A172 (cell line): ENCODE measurements around the gene POLR3B. TPM values are rescaled to one million over a fixed set of nuclear protein-coding genes. Genes with fewer than 3 reads are reported as not detected.
"Not testable (repeated sequence)": the region's sequence is repeated elsewhere in the genome, so short reads cannot be mapped to it uniquely, and the experiment has no call there.

Experiments
- DNase-seq: peaks from one replicate; pipeline ENCODE4 v3.0.0-alpha.2; 2015; ENCODE audit warnings: low spot score
- total RNA-seq: library from RNA; depleted of rRNA; stranded (reverse); fragments of >200 nt; shearing (Covaris generic); gene quantifications from 2 replicates; pipeline ENCODE4 v1.2.3, GENCODE V29; 2014

Gene POLR3B
- total RNA-seq, 1 experiment from 2014 or later, result 7.2 TPM

DNA sequence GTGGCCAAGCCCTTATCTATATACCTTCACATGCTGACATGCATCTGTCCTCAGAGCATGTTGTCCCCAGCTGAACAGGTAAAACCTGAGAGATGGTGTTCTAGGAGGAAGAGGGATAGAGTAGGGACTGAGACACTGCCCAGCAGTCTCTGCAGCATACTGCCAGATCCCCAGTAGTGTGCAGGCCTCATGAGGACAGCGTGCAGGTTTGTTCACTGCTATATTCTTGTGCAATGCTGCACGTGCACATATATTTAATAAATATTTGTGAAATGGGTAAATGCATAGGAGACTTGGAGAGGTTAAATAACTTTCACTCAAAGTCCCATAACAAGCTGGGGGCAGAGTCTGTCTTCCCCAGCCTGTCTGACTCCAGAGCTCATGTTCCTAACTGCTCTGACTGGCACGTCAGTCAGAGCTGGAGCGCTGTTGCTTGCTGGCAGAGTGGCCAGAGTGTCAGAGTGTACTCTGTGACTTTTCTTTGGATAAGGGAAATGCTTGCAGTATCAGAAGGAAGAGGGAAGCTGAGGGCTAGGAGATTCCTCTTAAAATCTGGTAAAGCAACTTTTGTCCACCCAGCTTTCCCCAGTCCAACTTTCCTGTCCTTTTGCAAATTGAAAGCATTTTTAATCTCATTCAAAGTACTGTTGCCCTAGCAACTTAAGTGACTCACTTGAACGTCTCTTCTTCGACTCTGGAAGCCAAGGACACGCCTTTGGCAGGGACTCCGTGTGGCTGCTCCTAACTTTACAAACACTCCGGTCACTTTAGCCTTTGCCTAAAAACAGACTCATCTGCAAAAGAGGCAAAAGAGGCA lies 14.9 kb upstream of the POLR3B start:
- DNase-seq, result peak; percentile 47

- DNase-seq, result no peak
Measured at GRCh38 chr12:106343214-106343528, 14.4 kb upstream of the POLR3B start.

GRCh38 chr12:106344131-106344530 lies 13.4 kb upstream of the POLR3B start:
- DNase-seq, result no peak

DNA sequence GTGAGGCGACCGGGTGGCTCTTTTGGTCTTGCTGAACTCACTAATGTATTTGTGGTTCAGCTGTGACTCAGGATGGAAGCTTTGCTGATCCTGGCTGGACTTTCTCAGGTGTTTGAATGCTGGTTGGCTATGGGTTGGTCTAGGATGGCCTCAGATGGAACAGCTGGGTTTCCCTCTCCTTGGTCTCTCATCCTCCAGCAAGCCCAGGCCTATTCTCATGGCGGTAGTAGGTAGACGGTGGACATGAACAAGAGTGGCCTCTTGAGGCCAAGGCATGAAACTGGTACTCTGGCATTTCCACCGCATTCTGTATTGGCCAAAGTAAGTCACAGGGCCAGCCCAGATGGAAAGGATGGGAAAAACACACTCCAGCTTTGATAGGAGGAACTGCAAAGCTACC lies 11.8 kb upstream of the POLR3B start:
- peak; percentile 43 for DNase-seq

- DNase-seq, result no peak
Measured at GRCh38 chr12:106348411-106348810, 9.1 kb upstream of the POLR3B start.

- no peak for DNase-seq
Measured at GRCh38 chr12:106353175-106353574, 4.4 kb upstream of the POLR3B start.

DNA sequence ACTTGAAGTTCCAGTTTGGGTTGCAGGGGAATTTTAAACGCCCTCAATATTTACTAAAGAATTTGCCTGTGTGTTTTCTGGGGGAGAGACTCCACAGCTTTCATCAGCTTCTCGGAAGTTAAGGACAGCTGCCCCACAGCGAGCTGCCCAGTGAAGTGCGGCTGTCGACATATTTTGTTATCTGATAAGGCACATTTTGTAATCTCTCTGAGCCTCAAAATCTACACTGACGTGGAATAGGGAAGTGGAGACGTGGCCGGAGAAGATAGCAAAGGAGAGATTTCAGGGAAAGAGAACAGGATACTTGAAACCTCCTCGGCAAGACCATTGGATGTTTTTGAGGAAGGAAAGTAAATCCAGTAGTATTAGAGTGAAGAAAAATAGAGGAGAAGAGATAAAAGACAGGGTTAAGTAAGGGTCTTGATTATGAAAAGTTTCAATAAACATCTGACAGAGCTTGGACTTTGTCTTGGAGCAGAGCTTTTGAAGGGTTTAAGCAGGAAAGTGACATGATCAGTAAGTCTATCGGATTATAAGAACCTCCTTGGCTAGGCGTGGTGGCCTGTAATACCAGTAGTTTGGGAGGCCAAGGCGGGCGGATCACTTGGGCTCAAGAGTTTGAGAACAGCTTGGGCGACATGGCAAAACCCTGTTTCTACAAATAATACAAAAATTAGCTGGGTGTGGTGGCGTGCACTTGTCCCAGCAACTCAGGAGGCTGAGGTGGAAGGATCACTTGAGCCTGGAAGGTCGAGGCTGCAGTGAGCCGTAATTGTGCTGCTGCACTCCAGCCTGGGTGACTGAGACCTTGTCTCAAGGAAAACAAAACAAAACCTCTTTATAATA lies 1.1 kb downstream of the POLR3B start:
- peak; percentile 35 for DNase-seq

DNA sequence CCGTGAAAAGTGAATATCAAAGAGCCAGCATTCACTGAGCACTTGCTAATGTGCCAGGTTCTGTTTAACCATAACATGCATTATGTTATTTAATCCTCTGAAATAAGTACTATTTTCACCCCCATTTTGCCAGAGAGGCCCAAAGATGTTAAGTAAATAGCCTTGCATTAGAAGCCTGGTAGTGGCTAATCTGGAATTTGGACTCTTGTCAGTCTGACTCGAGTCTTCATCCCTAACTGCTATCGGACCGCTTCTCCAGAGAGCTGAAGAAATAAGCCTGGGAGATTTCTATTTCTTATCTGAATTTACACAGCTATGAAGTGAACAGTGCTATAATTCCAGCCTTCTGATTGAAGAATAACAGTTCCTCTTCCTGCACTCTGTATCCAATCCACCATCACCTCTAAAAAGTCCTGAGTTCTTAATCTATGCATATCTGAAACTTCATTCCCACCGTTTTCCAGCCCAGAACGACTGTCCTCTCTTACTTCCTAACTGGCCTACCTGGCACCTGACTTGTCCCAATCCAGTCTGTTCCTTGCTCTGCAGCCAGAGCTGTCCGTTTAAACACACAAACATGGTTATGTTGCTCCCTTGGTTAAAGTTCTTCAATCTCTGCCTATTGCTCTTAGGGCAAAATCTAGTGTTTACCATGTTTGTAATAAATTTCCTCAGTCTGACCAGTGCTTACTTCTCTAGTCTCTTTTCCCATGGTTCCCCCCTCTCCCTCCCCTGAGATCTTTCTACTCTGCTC lies 2.3 kb downstream of the POLR3B start:
- no peak for DNase-seq

GRCh38 chr12:106360400-106360994 lies 2.9 kb downstream of the POLR3B start:
- DNase-seq, result no peak

- DNase-seq, result no peak
Measured at GRCh38 chr12:106362971-106363370, 5.4 kb downstream of the POLR3B start.

- DNase-seq, result no peak
Measured at GRCh38 chr12:106364261-106364660, 6.7 kb downstream of the POLR3B start.

DNA sequence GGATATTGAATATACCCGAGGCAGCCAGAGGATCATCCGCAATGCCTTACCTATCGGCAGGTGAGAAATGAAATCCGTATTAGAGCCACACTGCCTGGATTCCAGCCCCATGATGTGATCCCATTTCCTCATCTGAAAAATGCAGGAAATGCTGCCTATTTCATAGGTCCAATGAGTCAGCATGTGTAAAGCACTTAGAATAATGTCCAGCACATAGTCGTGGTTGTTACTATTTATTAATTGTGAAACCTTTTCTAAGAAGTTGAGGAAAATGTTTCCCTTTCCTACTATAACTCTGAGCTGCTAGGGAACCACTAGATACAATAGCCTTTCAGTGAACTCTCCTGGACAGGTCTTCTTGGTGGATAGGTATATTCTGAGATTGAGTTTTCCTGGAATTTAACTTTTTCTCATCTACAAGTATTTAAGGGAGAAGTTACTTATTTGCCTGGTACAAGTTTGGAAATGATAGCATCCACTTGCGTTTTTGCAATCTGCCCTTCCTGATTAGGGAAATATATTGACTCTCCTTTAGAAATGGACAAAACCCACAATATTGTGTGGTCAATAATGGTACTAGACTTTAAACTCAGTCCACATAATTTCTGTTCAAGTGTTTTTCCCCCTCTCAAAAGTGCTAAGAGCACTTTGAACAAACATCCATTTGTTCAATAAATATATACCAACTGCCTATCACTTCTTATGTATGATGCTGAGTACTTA lies 12.2 kb downstream of the POLR3B start:
- peak; percentile 49 for DNase-seq

- no peak for DNase-seq
Measured at GRCh38 chr12:106378788-106379187, 21.2 kb downstream of the POLR3B start.

- no peak for DNase-seq
Measured at GRCh38 chr12:106380954-106381353, 23.4 kb downstream of the POLR3B start.

DNA sequence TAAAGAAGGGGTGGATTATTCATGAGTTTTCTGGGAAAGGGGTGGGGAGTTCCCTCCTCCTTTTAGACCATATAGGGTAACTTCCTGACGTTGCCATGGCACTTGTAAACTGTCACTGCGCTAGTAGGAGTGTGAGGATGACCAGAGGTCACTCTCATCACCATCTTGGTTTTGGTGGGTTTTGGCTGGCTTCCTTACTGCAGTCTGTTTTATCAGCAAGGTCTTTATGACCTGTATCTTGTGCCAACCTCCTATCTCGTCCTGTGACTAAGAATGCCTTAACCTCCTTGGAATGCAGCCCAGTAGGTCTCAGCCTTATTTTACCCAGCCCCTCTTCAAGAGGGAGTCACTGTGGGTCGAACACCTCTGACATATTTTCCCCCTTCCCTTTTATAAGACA lies 24.3 kb downstream of the POLR3B start:
- not testable (repeated sequence) for DNase-seq

- DNase-seq, result no peak
Measured at GRCh38 chr12:106386813-106387535, 29.4 kb downstream of the POLR3B start.

DNA sequence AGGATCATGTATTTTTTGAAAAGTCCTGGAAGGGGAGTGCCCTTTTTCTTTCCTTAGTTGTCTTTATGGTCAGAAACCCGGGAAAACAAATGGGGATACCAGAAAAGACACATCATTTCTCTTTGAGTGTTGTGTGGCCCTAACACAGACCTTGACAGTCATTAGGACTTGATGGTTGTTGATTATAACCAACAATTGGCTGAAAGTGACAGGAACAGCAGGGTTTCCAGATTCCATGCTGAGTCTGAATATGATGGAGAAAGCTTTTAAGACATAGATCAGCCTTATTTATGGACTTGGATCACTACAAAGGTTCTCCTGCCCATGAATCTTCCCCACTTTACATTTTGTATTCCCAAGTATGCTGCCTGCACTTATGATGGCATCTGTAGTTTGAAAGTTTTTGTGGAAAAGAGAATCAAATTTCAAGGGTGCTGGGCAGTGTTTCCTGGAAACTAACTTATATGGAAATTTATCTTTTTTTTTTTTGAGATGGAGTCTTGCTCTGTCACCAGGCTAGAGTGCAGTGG lies 30.4 kb downstream of the POLR3B start:
- DNase-seq, result no peak

GRCh38 chr12:106389151-106389550 lies 31.6 kb downstream of the POLR3B start:
- DNase-seq, result no peak

GRCh38 chr12:106392759-106393158 lies 35.2 kb downstream of the POLR3B start:
- DNase-seq, result no peak

GRCh38 chr12:106409878-106410277 lies 52.3 kb downstream of the POLR3B start:
- DNase-seq, result no peak
